Measurements from ENCODE around the gene STPG2.

STPG2 gene

DNA sequence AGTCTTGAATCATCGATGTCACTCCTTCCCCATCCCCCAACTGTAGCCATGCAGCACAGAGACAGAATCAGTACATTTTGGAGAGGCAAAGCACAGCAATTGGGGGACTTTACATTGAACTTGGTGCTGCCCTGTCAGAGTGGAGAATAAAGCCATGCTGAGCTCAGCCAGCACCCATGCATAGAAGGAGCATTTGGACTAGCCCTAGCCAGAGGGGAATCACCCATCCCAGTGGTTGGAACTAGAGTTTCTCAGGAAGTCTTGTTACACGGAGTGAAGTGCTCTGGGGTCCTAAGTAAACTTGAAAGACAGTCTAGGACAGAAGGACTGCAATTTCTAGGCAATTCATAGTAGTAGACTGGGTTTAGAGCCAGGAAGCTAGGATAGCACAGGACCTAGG is 49.6 kb downstream of the STPG2 start:
- DNase-seq (ENCODE audit: low spot score), result no peak

- DNase-seq (ENCODE audit: low spot score), result no peak
Measured at GRCh38 chr4:98092833-98093439, 50.3 kb downstream of the STPG2 start.

DNA sequence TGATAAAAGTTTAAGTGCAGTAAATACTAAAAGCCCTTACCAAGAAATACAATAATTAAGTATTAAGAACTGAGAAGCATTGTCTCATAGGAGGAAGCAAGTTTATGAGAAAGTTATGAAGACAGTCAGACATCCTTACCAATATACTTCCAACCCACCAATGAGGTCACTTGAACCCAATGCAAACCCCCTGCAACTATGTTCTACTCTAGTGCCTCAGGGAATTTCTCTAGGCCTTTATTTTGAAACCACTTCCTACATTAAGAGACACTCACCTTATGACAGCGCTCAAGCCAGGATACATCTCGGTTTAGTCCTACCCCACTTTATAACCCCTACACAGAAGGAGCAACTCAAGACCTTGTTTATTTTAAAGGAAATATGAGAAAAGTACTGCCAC is 61.3 kb downstream of the STPG2 start:
- DNase-seq (ENCODE audit: low spot score), result no peak

- DNase-seq (ENCODE audit: low spot score), result no peak
Measured at GRCh38 chr4:98068495-98068894, 74.8 kb downstream of the STPG2 start.

GRCh38 chr4:98055800-98056501 is 87.3 kb downstream of the STPG2 start:
- DNase-seq (ENCODE audit: low spot score), result no peak

GRCh38 chr4:98046665-98047064 is 96.6 kb downstream of the STPG2 start:
- no peak for DNase-seq (ENCODE audit: low spot score)

- no peak for DNase-seq (ENCODE audit: low spot score)
Measured at GRCh38 chr4:98030059-98030458, 113.2 kb downstream of the STPG2 start.

DNA sequence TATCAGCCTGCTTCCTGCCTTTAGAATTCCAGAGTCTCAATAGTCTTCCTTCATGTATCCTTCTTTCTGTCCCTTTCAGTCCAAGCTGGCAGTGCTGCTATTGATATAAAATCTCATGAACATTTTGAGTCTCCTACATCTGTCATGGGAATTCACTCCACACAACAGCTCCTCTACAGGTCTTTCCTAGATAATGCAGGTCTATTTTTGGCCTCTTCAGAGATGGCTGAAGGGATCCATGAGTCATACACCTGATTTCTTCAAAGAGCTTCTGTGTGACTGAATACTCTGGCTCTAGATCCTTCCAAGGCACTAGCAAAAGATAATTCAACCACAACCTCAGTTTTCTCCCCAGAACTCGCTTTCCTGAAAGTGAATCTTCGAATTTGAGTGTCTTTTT is 115.4 kb downstream of the STPG2 start:
- no peak for DNase-seq (ENCODE audit: low spot score)

DNA sequence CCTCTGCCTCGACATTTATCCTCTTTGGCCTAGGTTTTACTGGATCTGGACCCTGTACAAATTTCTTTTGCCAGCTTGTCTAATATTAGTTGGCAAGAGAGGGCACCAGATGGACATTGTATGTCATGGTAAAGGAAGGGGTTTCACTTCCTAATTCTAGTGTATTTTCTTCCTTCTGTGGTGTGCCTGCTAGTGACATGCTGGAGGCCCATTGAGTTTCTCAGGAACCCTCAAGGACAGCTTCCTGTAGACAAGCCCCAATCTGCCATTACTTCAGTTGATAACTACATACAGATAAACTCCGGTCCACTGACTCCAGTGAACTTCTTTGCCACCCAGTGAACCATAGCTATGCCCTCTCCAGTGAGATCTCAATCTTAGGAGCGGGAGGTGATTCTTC is 116.9 kb downstream of the STPG2 start:
- no peak for DNase-seq (ENCODE audit: low spot score)

GRCh38 chr4:98006814-98007412 is 136.4 kb downstream of the STPG2 start:
- DNase-seq (ENCODE audit: low spot score), result no peak

GRCh38 chr4:98006060-98006459 is 137.2 kb downstream of the STPG2 start:
- DNase-seq (ENCODE audit: low spot score), result no peak

DNA sequence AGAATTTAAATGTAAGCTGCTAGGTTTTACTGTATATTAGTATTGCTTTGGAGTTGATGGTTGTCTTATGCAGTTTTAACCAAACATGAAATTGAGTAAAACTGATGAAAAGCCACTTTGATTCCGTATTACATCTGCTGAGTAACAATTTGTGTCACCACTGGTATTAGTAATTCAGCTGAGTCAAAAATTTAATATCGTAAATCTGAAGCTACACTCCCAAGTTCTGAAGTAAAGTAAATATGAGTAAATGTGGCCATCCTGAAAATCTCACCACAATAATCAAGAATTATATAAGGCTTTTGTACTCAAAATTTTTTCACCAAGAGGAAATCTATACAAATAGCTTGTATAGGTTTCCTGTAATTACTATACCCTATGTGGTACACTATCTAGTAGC is 142.3 kb downstream of the STPG2 start:
- DNase-seq (ENCODE audit: low spot score), result no peak

- no peak for DNase-seq (ENCODE audit: low spot score)
Measured at GRCh38 chr4:97998203-97998602, 145.1 kb downstream of the STPG2 start.

DNA sequence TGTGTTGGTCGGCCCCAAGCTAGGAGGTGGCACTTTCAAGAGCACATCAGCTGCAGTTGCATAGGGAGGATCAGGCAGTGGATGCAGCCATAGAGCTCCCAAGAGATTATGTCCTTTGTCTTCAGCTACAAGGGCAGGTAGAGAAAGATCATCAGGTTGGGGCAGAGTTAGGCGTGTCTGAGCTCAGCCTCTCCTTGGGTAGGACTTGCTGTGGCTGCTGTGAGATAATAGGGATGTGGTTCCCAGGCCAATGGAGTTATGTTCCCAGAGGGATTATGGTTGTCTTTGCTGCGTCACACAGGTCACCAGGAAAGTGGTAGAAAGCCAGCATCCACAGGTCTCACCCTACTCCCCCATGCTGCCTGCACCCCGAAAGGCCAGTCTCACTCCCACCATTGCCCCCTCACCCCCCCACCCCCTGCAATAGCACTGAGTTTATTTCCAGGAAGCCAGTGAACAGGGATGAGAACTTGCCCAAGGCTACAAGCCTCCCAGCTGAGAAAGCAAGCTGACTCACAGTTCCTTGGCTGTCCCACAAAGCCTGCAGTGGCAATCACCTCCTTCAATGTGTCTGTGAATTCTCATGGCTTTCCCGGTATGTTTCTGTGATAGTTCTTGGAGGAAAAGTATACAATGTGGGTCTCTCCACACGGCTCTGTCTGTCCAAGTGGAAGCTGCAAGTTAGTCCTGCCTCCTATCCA is 148.4 kb downstream of the STPG2 start:
- DNase-seq (ENCODE audit: low spot score), result no peak

DNA sequence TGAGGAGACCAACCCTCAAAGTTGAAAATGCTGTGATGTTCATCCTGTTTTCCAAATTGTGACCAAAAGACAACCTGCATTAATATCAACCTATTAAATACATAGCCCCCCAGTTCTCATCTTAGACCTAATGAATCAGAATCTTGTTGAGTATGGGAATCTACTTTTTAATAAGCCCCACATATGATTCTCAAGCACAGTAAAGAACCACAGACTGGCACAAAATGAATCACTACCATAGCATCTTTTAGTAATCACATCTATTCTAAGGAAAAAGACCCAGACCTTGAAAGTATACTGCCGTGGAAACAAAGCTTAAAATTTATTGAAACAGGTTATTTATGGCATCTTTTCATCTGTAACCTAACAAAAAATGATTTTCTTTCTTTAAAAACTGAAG is 152.9 kb downstream of the STPG2 start:
- no peak for DNase-seq (ENCODE audit: low spot score)

- DNase-seq (ENCODE audit: low spot score), result no peak
Measured at GRCh38 chr4:97987019-97987648, 156.1 kb downstream of the STPG2 start.

DNA sequence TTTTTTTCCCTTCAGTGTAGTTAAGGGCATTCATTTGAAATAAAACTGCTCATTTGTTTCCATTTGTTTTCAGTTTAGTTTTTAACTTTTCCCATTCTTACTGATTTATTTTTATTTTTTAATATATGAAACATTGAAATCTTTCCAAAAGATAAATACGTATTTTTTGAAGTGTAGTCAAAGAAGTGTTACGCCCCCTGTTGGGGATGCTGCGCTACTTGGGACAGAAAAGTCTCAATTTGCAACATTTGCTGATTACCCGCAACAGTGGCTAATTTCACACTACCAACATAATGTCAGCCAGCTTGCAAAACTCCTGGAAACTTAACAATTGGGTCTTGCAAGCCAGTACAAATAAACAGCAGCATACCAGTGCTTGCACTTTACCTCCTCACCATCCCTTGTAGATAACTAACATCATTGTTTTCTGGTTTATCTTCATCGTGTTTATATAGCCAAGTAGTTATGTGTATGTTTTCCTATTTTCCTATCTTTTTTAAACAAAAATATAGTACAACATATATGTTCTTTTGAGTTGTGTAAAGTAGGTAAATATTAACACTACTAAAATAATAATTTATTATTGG is 158.6 kb downstream of the STPG2 start:
- DNase-seq (ENCODE audit: low spot score), result no peak

DNA sequence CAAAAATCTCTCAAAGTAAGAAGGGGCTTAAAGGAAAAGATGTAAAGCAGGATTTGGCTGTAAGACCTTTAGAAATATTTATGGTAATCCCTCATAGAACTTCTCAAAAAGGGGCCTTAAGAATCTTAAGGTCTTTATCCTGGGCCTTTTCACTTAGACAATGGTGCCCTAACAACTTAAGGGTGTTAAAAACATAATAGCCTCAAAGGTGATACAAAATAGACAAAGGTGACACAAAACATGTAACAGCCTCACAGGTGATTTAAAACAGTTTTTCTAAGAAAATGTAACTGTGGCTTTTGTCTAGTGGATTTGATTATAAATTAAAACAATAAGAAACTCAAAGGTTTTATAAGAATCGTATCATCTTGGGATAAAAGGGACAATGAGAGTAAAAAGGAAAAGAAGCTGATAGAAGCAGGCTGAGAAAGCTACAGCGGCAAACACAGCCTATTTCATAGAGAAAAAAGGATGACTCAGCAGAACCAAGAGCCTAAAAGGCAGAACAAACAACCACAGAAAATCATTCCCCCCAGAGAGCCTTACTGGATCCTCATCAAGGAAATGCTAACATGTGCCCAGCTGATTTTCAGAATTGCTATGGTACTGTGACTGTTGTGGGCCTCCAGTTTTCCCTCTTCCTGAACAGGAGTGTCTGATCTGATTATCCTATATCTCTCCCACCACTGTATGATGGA is 164.3 kb downstream of the STPG2 start:
- DNase-seq (ENCODE audit: low spot score), result no peak

- no peak for DNase-seq (ENCODE audit: low spot score)
Measured at GRCh38 chr4:97953171-97953941, 189.9 kb downstream of the STPG2 start.

DNA sequence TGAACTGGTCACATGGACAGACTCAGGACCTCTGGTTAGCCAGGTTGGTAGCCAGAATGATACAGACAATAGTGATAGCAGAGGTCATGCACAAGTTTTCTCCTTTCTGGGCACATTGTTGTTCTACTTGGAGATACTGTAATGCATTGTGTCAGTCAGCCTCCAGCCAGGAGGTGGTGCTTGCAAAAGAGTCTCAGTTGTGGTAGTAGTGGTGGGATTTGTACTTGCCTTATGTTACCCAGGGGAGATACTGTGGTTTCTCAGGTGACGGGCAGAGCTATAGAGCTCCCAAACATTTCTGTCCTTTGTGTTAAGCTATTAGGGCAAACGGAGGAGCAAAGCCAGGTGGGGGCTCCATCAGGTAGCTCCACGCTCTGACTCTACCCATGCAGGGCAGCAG is 190.5 kb downstream of the STPG2 start:
- DNase-seq (ENCODE audit: low spot score), result no peak

DNA sequence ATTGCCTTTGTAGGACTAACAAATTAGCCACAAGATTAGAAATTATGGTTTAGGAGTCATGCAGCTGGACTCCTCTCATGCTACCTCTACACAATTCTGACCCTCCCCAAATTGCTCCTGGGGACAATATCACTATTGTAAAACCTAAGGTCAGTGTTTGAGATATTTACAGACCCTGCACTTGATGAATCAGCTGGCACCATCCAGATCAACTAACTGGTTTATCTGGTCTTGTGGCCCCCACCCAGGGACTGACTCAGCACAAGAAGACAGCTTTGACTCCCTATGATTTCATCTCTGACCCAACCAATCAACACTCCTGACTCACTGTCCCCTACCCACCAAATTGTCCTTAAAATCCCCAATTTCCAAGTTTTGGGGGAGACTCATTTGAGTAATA is 192.4 kb downstream of the STPG2 start:
- no peak for DNase-seq (ENCODE audit: low spot score)
